Retinal pigment epithelial cell (primary cell): ENCODE measurements around the gene GALNT17.

Source experiments
- DNase-seq: peaks from one replicate; pipeline ENCODE4 v3.0.0-alpha.2; 2010; ENCODE audit warnings: low read depth
- H3K4me3 ChIP-seq: 2 replicates; pipeline ENCODE4 v1.5.1; 2011; ENCODE audit warnings: mild to moderate bottlenecking, low read length, control low read depth, moderate library complexity
- TF ChIP-seq, protein P1 (sequence below): conservative IDR thresholded peaks from 2 replicates; pipeline ENCODE4 v1.5.1; 2011; ENCODE audit warnings: low read depth, low read length, control low read depth, inconsistent platforms

The GALNT17 gene

DNA sequence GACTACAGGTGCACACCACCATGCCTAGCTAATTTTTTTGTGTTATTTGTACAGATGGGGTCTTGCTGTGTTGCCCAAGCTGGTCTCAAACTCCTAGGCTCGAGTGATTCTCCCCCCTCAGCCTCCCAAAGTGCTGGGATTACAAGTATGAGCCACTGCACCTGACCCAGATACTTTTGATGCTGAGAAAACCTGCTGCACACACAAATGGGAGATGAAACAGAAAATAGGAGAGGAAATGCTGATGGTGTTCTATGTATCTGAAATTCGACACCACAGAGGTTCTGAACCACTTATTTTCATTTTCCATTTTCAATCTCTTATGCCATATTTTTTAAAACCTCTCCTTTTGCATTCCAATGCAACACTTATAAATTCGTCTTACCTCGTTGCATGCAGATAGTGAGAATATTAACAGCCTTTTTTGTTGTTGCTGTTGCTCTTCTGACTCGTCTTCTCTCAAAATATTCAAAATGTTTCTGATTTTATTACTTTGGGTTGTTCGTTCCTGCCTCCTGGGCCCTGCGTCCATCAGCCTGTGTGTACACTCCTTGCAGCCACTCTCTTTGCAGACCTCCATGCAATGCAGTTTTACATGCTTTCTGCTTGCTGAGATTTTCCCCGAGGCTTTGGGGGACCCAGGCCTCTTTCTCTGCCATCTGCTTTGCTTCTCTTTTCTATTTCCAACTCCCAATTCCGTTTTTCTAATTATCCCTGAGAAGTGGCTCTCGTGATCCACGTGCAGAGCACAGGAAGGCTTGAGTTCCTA is 556.1 kb downstream of the GALNT17 start:
- H3K4me3 ChIP-seq = no peak overlapping the region
- no peak for DNase-seq
- TF ChIP-seq, protein P1, sequence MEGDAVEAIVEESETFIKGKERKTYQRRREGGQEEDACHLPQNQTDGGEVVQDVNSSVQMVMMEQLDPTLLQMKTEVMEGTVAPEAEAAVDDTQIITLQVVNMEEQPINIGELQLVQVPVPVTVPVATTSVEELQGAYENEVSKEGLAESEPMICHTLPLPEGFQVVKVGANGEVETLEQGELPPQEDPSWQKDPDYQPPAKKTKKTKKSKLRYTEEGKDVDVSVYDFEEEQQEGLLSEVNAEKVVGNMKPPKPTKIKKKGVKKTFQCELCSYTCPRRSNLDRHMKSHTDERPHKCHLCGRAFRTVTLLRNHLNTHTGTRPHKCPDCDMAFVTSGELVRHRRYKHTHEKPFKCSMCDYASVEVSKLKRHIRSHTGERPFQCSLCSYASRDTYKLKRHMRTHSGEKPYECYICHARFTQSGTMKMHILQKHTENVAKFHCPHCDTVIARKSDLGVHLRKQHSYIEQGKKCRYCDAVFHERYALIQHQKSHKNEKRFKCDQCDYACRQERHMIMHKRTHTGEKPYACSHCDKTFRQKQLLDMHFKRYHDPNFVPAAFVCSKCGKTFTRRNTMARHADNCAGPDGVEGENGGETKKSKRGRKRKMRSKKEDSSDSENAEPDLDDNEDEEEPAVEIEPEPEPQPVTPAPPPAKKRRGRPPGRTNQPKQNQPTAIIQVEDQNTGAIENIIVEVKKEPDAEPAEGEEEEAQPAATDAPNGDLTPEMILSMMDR = no peak

DNA sequence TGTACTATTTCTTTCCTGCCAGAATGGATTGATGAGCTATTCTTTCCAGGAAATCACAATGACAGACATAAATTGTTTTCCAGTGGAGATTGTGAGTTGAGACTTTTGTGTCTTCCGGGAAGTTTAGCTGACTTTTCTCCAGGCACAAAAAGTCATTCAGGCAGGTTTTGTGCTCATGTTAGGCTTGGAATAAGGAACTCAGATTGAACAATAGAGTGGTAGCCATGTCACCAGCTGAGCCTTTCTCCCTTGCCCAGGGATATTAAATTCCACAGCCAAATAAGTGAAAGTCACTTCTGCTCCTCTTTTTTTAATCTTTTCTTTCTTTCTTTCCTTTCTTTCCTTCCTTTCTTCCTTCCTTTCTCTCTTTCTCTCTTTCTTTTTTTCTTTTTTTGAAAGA is 559.6 kb downstream of the GALNT17 start:
- TF ChIP-seq, protein P1 = no peak
- no peak for DNase-seq
- H3K4me3 ChIP-seq = no peak overlapping the region

DNA sequence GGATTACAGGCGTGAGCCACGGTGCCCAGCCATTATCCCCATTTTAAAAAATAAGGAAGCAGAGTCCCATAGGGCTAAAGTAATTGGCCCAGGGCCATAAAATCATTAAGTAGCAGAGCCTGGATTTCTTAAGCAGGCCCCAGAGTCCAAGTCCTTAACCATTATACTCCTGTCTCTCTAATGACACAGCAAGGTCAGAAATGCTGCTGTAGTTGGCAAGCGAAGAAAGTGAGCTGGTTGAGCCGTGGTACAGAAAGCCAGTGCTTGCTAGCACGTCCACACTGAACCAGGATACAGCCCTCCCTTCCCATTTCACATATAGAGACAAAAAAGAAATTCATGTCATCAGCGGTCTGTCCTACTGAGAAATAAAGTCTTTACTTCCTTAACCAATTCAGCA is 562.7 kb downstream of the GALNT17 start:
- no peak overlapping the region for H3K4me3 ChIP-seq
- TF ChIP-seq, protein P1 = no peak
- DNase-seq = no peak

DNA sequence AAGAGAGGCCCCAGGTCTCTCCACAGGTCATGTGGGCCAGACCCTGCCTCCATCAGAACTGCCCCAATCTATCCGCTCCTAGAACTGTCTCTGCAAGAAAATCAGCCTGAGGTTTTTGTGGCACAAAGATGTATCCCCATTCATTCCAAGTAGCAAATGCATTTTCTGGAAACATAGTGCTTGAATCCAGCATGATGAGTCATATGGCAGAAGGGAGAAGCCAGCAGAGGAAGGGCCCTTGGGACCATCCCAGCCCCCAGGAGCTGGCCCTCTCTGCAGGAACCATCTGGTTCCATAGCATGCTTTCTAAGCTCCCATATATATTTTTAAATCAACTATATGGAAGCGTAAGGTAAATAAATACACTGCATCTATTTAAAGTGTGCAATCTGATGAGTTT is 563.2 kb downstream of the GALNT17 start:
- no peak overlapping the region for H3K4me3 ChIP-seq
- no peak for DNase-seq
- TF ChIP-seq, protein P1 = no peak

DNA sequence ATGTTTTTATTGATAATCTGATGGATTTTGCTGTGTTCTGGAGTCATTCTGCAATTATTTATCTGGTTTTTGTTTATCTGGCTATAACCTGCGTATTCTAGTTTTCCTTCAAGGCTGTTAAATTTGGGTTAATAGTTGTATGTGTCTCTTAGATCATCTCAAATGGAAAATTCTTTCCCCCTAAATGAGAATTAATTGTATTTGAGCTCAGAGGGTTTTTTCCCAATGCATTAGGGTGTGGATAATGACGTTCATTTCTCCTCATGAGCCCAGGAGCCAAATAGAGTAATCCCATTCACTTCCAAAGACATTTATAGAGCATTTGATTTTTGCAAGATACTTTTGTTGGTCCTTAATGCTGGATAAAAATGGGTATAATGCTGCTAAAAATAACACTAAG is 564.6 kb downstream of the GALNT17 start:
- H3K4me3 ChIP-seq = no peak overlapping the region
- TF ChIP-seq, protein P1 = no peak
- no peak for DNase-seq

DNA sequence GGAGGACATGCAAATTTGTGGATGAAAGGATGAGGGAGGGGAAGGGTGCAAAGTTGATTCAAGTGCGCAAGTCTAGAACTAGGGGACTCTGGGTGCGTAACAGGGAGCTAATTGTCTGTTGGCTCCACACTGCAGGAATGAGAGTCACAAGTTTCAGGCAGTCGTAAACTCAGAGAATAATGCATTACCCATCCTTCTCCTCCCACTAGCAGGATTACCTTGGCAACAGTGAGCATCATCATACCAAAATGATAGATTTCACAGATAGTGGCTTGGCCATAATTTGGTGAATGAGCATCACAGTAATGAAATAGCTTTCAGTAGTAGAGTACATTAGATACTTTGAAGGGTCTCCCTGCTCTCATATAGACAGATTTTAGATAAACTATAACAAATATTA is 565.5 kb downstream of the GALNT17 start:
- TF ChIP-seq, protein P1 = no peak
- H3K4me3 ChIP-seq = no peak overlapping the region
- DNase-seq = no peak

DNA sequence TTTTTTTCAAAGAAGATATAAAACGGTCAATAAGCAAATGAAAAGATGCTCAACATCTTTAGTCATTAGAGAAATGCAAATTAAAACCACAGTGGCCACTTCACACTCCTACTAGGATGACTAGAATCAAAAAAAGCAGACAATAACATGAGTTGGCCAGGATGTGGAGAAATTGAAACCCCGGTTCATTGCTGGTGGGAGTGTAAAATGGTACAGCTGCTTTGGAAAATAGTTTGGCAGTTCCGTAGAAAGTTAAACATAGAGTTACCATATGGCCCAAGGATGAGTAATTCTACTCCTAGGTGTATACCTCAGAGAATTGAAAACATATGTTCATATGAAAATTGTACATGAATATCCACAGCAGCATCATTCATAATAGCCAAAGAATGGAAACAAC is 573.3 kb downstream of the GALNT17 start:
- no peak for DNase-seq
- no peak overlapping the region for H3K4me3 ChIP-seq
- TF ChIP-seq, protein P1 = no peak
